Lower leg skin (tissue), 4 donors: ENCODE data around the gene CTNND1. TPM values are rescaled to one million over a fixed set of nuclear protein-coding genes. Genes with fewer than 3 reads are reported as not detected.

ENCODE experiments used
- DNase-seq, 2 donors: peaks; one replicate each; pipeline ENCODE4 v3.0.0-alpha.2; 2019; ENCODE audit warnings: low spot score in 2 of 2
- H3K4me3 ChIP-seq: fragments of 200-600 bp; sonication (generic); 2 replicates; pipeline ENCODE4 v1.5.1; 2017; ENCODE audit warnings: mild to moderate bottlenecking, low read depth; ENCODE audit not compliant: poor library complexity, severe bottlenecking
- CTCF ChIP-seq, 3 donors: fragments of 450-650 bp; IDR thresholded peaks; one replicate each; pipeline ENCODE4 v1.5.1; 2016; ENCODE audit warnings: antibody characterized with exemption in 3 of 3, mild to moderate bottlenecking in 3 of 3, moderate library complexity in 2 of 3
- POLR2A ChIP-seq, 2 donors: fragments of 450-650 bp; IDR thresholded peaks; one replicate each; pipeline ENCODE4 v1.6.1; 2016 to 2017; ENCODE audit warnings: antibody characterized with exemption in 2 of 2, mild to moderate bottlenecking in 1 of 2, moderate library complexity in 1 of 2
- WGBS, 2 donors: methylation state at CpG; one replicate each; pipeline ENCODE4 v1.1.5; 2018; 5-methylcytosine and 5-hydroxymethylcytosine counted together
- intact Hi-C: fragments of 100-400 bp; cut with DNase I; formaldehyde crosslinking; loops from one replicate; pipeline ENCODE4 v1.15.0; 2023; ENCODE audit warnings: low total_unique reads
- total RNA-seq, 4 donors: library from RNA; depleted of rRNA; stranded (reverse); fragments of >200 nt; gene quantifications; one replicate each; pipeline ENCODE4 v1.1.0, GENCODE V29; 2016

The CTNND1 gene
- total RNA-seq, 4 donors from 2014 or later = 186 to 243 (median 197) TPM

- intact Hi-C loops = no loop called here
- no peak overlapping the region for H3K4me3 ChIP-seq
- no peak for DNase-seq
- WGBS, 2 donors = 57 to 66% methylated on average over 2 of the region's 2 CpGs
- TF ChIP-seq POLR2A (IDR thresholded peaks at IDR 0.05) (no peak), CTCF (IDR thresholded peaks at IDR 0.05) (no peak)
Observed at GRCh38 chr11:57785072-57785471, 23.5 kb downstream of the CTNND1 start.

GRCh38 chr11:57786436-57786835 lies 24.8 kb downstream of the CTNND1 start:
- TF ChIP-seq POLR2A (IDR thresholded peaks at IDR 0.05) = no peak
- TF ChIP-seq CTCF (IDR thresholded peaks at IDR 0.05) = no peak
- intact Hi-C loops = no loop called here
- 53 to 54% methylated on average over 4 of the region's 4 CpGs for WGBS, 2 donors
- H3K4me3 ChIP-seq = no peak overlapping the region
- DNase-seq = no peak

GRCh38 chr11:57787006-57787604 lies 25.5 kb downstream of the CTNND1 start:
- H3K4me3 ChIP-seq = no peak overlapping the region
- TF ChIP-seq CTCF (IDR thresholded peaks at IDR 0.05) = no peak
- TF ChIP-seq POLR2A (IDR thresholded peaks at IDR 0.05) = no peak
- intact Hi-C loops = no loop called here
- whole genome bisulfite sequencing, 2 donors = 54 to 59% methylated on average over 4 of the region's 4 CpGs
- DNase-seq = no peak

- TF ChIP-seq CTCF (IDR thresholded peaks at IDR 0.05) (no peak), POLR2A (IDR thresholded peaks at IDR 0.05) (no peak)
- no peak overlapping the region for H3K4me3 ChIP-seq
- DNase-seq = peak in 1 of 2 donors; percentile 61
- 38 to 40% methylated on average over 6 of the region's 6 CpGs for WGBS, 2 donors
- intact Hi-C loops = no loop called here
Observed at GRCh38 chr11:57787920-57788702, 26.5 kb downstream of the CTNND1 start.

GRCh38 chr11:57788703-57789088 lies 27.1 kb downstream of the CTNND1 start:
- no peak for DNase-seq
- no peak overlapping the region for H3K4me3 ChIP-seq
- intact Hi-C loops = no loop called here
- no peak for TF ChIP-seq CTCF (IDR thresholded peaks at IDR 0.05)
- TF ChIP-seq POLR2A (IDR thresholded peaks at IDR 0.05) = no peak
